Mammary epithelial cell (primary cell): Measurements from ENCODE around the gene FOXO1.

Experiments
- EZH2 ChIP-seq: IDR thresholded peaks from 2 replicates; pipeline ENCODE4 v1.6.1; 2012; ENCODE audit warnings: low read length, inconsistent platforms, borderline replicate concordance
- TF ChIP-seq, protein P1 (sequence below), 2 donors: IDR thresholded peaks in 1 of 2; conservative IDR thresholded peaks in 1 of 2; 2 replicates each; pipeline ENCODE4 v1.5.1; 2011 to 2012; ENCODE audit warnings: inconsistent platforms in 2 of 2, low read length in 2 of 2, mild to moderate bottlenecking in 2 of 2, control low read depth in 1 of 2, low read depth in 1 of 2; ENCODE audit not compliant: insufficient read depth in 1 of 2; ENCODE audit errors: extremely low read depth in 1 of 2

DNA sequence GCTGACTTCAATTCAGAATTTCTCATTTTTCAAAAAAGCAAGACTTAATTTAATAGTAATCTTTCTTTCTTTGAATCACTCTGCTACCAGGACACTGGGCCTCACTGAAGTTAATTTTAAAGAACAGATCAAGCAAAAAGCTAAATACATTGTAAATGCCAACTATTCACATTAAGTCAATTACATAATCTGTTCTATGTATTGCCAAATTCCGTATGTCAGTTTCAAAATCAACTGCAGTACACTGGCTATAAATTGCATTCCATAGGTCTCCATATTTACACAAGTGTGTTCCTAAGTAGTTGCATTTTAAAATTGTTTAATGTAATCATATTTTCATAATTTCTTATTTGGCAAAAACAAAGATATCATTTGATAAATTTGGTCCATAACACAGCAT is 10.1 kb downstream of the FOXO1 start:
- TF ChIP-seq, protein P1, sequence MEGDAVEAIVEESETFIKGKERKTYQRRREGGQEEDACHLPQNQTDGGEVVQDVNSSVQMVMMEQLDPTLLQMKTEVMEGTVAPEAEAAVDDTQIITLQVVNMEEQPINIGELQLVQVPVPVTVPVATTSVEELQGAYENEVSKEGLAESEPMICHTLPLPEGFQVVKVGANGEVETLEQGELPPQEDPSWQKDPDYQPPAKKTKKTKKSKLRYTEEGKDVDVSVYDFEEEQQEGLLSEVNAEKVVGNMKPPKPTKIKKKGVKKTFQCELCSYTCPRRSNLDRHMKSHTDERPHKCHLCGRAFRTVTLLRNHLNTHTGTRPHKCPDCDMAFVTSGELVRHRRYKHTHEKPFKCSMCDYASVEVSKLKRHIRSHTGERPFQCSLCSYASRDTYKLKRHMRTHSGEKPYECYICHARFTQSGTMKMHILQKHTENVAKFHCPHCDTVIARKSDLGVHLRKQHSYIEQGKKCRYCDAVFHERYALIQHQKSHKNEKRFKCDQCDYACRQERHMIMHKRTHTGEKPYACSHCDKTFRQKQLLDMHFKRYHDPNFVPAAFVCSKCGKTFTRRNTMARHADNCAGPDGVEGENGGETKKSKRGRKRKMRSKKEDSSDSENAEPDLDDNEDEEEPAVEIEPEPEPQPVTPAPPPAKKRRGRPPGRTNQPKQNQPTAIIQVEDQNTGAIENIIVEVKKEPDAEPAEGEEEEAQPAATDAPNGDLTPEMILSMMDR (conservative IDR thresholded peaks at IDR 0.05 in 1 of 2, IDR thresholded peaks at IDR 0.05 in 1 of 2; ENCODE audit: extremely low read depth in 1 of 2, insufficient read depth in 1 of 2, low read depth in 1 of 2, low read length in 2 of 2) = no peak
- no peak for TF ChIP-seq EZH2
